HepG2 (cell line): ENCODE results near the gene MPC1. TPM values are rescaled to one million over a fixed set of nuclear protein-coding genes. Genes with fewer than 3 reads are reported as not detected.

Experiments
- CBX5 ChIP-seq: sonication (generic); formaldehyde crosslinking; IDR thresholded peaks from 2 replicates; pipeline ENCODE4 v1.4.0; 2020; ENCODE audit warnings: missing genetic modification reagents, borderline replicate concordance
- CEBPG ChIP-seq: IDR thresholded peaks from 2 replicates; pipeline ENCODE4 v1.6.1; 2016
- HHEX ChIP-seq: IDR thresholded peaks from 2 replicates; pipeline ENCODE4 v1.6.1; 2016; ENCODE audit warnings: control low read depth
- KLF6 ChIP-seq: IDR thresholded peaks from 2 replicates; pipeline ENCODE4 v1.8.0; 2016; ENCODE audit warnings: missing biosample characterization, missing genetic modification reagents
- MLLT10 ChIP-seq: sonication (generic); formaldehyde crosslinking; IDR thresholded peaks from 2 replicates; pipeline ENCODE4 v1.4.0; 2020; ENCODE audit warnings: missing genetic modification reagents
- REST ChIP-seq, 2 experiments: IDR thresholded peaks; 2 replicates each; pipeline ENCODE4 v1.6.1; 2011 to 2012; ENCODE audit warnings: low read length in 2 of 2, borderline replicate concordance in 1 of 2, low read depth in 1 of 2, mild to moderate bottlenecking in 1 of 2, moderate library complexity in 1 of 2
- SMYD3 ChIP-seq: sonication (generic); formaldehyde crosslinking; IDR thresholded peaks from 2 replicates; pipeline ENCODE4 v1.8.1; 2023; ENCODE audit warnings: mild to moderate bottlenecking, missing genetic modification reagents
- TCF7L2 ChIP-seq: IDR thresholded peaks from 2 replicates; pipeline ENCODE4 v1.6.1; 2011; ENCODE audit warnings: mild to moderate bottlenecking, low read depth, low read length, moderate library complexity
- TRIM24 ChIP-seq: sonication (generic); formaldehyde crosslinking; IDR thresholded peaks from 2 replicates; pipeline ENCODE4 v1.8.0; 2022; ENCODE audit warnings: mild to moderate bottlenecking, missing genetic modification reagents
- ZBTB7B ChIP-seq: sonication (generic); formaldehyde crosslinking; IDR thresholded peaks from 2 replicates; pipeline ENCODE4 v1.4.0; 2020; ENCODE audit warnings: missing genetic modification reagents
- ZNF234 ChIP-seq: sonication (generic); formaldehyde crosslinking; conservative IDR thresholded peaks from 2 replicates; pipeline ENCODE4 v1.5.1; 2020; ENCODE audit warnings: mild to moderate bottlenecking, missing genetic modification reagents
- ZNF331 ChIP-seq: sonication (generic); formaldehyde crosslinking; IDR thresholded peaks from 2 replicates; pipeline ENCODE4 v1.4.0; 2020; ENCODE audit warnings: missing genetic modification reagents
- ZNF350 ChIP-seq: sonication (generic); formaldehyde crosslinking; IDR thresholded peaks from 2 replicates; pipeline ENCODE4 v1.4.0; 2020; ENCODE audit warnings: mild to moderate bottlenecking, low read depth, missing genetic modification reagents, borderline replicate concordance
- ZNF44 ChIP-seq: sonication (generic); formaldehyde crosslinking; IDR thresholded peaks from 2 replicates; pipeline ENCODE4 v1.5.1; 2020; ENCODE audit warnings: mild to moderate bottlenecking, missing genetic modification reagents
- ZNF501 ChIP-seq: sonication (generic); formaldehyde crosslinking; IDR thresholded peaks from 2 replicates; pipeline ENCODE4 v1.5.1; 2020; ENCODE audit warnings: mild to moderate bottlenecking, moderate library complexity, missing genetic modification reagents
- ZNF703 ChIP-seq: sonication (generic); formaldehyde crosslinking; IDR thresholded peaks from 2 replicates; pipeline ENCODE4 v1.5.1; 2020; ENCODE audit warnings: missing genetic modification reagents, mild to moderate bottlenecking, moderate library complexity, borderline replicate concordance
- ZNF780A ChIP-seq: sonication (generic); formaldehyde crosslinking; IDR thresholded peaks from 2 replicates; pipeline ENCODE4 v1.8.0; 2022; ENCODE audit warnings: mild to moderate bottlenecking, missing genetic modification reagents, moderate library complexity
- ZNF800 ChIP-seq: sonication (generic); formaldehyde crosslinking; IDR thresholded peaks from 2 replicates; pipeline ENCODE4 v1.4.0; 2020; ENCODE audit warnings: missing genetic modification reagents
- polyA plus RNA-seq, 8 experiments: library from polyadenylated mRNA; depleted of rRNA in 3 of 8; stranded (reverse) in 7 of 8; unstranded in 1 of 8; fragments of >200 nt; fragmentation: Illumina TruSeq in 4 of 8; extraction: Trizol in 4 of 8; gene quantifications; 2 replicates each; pipeline versions ENCODE4 v1.2.1 to v1.2.3, GENCODE V29; 2011 to 2016; ENCODE audit warnings: low read depth in 4 of 8, missing spikeins in 1 of 8, mixed read lengths in 1 of 8; ENCODE audit not compliant: insufficient read depth in 1 of 8
- total RNA-seq, 5 experiments: library from RNA; depleted of rRNA; stranded (reverse); fragments of >200 nt; fragmentation: Illumina TruSeq; extraction: Trizol; gene quantifications; 2 replicates each; pipeline ENCODE4 v1.2.3, GENCODE V29; 2016; ENCODE audit warnings: low read depth in 1 of 5
- TF ChIP-seq, protein P1 (sequence below): sonication (generic); formaldehyde crosslinking; IDR thresholded peaks from 2 replicates; pipeline ENCODE4 v1.4.0; 2020; ENCODE audit warnings: missing genetic modification reagents
- TF ChIP-seq, protein P2 (sequence below): sonication (generic); formaldehyde crosslinking; IDR thresholded peaks from 2 replicates; pipeline ENCODE4 v1.8.1; 2023; ENCODE audit warnings: mild to moderate bottlenecking, missing genetic modification reagents, borderline replicate concordance
- TF ChIP-seq, protein P3 (sequence below): fragments of 450-650 bp; IDR thresholded peaks from 2 replicates; pipeline ENCODE4 v1.6.1; 2016

MPC1 gene
- total and polyA plus RNA-seq, 2 of the 13 experiments (the other 11 are each of a cell fraction or from before 2014, with no cell fraction given) = 189 to 214 TPM

GRCh38 chr6:166330612-166331011 is 52.1 kb downstream of the MPC1 start (continued):
- TF ChIP-seq, protein P1, sequence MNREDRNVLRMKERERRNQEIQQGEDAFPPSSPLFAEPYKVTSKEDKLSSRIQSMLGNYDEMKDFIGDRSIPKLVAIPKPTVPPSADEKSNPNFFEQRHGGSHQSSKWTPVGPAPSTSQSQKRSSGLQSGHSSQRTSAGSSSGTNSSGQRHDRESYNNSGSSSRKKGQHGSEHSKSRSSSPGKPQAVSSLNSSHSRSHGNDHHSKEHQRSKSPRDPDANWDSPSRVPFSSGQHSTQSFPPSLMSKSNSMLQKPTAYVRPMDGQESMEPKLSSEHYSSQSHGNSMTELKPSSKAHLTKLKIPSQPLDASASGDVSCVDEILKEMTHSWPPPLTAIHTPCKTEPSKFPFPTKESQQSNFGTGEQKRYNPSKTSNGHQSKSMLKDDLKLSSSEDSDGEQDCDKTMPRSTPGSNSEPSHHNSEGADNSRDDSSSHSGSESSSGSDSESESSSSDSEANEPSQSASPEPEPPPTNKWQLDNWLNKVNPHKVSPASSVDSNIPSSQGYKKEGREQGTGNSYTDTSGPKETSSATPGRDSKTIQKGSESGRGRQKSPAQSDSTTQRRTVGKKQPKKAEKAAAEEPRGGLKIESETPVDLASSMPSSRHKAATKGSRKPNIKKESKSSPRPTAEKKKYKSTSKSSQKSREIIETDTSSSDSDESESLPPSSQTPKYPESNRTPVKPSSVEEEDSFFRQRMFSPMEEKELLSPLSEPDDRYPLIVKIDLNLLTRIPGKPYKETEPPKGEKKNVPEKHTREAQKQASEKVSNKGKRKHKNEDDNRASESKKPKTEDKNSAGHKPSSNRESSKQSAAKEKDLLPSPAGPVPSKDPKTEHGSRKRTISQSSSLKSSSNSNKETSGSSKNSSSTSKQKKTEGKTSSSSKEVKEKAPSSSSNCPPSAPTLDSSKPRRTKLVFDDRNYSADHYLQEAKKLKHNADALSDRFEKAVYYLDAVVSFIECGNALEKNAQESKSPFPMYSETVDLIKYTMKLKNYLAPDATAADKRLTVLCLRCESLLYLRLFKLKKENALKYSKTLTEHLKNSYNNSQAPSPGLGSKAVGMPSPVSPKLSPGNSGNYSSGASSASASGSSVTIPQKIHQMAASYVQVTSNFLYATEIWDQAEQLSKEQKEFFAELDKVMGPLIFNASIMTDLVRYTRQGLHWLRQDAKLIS (CRISPR knock-in tag) = no peak
- TF ChIP-seq REST (IDR thresholded peaks at IDR 0.05; ENCODE audit: borderline replicate concordance in 1 of 2, low read depth in 1 of 2, low read length in 2 of 2) = no peak; a peak in 1 of 4 replicates
- no peak for TF ChIP-seq SMYD3 (CRISPR knock-in tag)
- peak; percentile 82 for TF ChIP-seq ZNF350 (CRISPR knock-in tag)
- no peak for TF ChIP-seq HHEX (CRISPR knock-in tag)
- no peak for TF ChIP-seq ZNF780A (CRISPR knock-in tag)
- no peak for TF ChIP-seq ZNF44 (CRISPR knock-in tag)
- TF ChIP-seq MLLT10 (CRISPR knock-in tag) = no peak
- TF ChIP-seq ZNF331 (CRISPR knock-in tag) = peak; percentile 73
- TF ChIP-seq ZBTB7B = peak; percentile 56; the same call in 1 of the 2 replicates
- TF ChIP-seq KLF6 = no peak; the same call in 1 of the 2 replicates
- TF ChIP-seq TRIM24 (CRISPR knock-in tag) = no peak
- TF ChIP-seq ZNF703 = no peak
- TF ChIP-seq ZNF501 (CRISPR knock-in tag) = no peak
- 0 out of 2 replicates have a peak, but pooled peaks have one; percentile 19 for TF ChIP-seq CEBPG (CRISPR knock-in tag)
- no peak for TF ChIP-seq TCF7L2
- peak; percentile 88; the same call in 1 of the 2 replicates for TF ChIP-seq CBX5
- no peak for TF ChIP-seq ZNF234
- TF ChIP-seq, protein P2, sequence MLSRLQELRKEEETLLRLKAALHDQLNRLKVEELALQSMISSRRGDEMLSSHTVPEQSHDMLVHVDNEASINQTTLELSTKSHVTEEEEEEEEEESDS (CRISPR knock-in tag) = no peak
- TF ChIP-seq, protein P3, sequence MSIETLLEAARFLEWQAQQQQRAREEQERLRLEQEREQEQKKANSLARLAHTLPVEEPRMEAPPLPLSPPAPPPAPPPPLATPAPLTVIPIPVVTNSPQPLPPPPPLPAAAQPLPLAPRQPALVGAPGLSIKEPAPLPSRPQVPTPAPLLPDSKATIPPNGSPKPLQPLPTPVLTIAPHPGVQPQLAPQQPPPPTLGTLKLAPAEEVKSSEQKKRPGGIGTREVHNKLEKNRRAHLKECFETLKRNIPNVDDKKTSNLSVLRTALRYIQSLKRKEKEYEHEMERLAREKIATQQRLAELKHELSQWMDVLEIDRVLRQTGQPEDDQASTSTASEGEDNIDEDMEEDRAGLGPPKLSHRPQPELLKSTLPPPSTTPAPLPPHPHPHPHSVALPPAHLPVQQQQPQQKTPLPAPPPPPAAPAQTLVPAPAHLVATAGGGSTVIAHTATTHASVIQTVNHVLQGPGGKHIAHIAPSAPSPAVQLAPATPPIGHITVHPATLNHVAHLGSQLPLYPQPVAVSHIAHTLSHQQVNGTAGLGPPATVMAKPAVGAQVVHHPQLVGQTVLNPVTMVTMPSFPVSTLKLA = no peak
- TF ChIP-seq ZNF800 (CRISPR knock-in tag) = no peak
